Measurements from ENCODE around the gene SDF4.

Gene SDF4

DNA sequence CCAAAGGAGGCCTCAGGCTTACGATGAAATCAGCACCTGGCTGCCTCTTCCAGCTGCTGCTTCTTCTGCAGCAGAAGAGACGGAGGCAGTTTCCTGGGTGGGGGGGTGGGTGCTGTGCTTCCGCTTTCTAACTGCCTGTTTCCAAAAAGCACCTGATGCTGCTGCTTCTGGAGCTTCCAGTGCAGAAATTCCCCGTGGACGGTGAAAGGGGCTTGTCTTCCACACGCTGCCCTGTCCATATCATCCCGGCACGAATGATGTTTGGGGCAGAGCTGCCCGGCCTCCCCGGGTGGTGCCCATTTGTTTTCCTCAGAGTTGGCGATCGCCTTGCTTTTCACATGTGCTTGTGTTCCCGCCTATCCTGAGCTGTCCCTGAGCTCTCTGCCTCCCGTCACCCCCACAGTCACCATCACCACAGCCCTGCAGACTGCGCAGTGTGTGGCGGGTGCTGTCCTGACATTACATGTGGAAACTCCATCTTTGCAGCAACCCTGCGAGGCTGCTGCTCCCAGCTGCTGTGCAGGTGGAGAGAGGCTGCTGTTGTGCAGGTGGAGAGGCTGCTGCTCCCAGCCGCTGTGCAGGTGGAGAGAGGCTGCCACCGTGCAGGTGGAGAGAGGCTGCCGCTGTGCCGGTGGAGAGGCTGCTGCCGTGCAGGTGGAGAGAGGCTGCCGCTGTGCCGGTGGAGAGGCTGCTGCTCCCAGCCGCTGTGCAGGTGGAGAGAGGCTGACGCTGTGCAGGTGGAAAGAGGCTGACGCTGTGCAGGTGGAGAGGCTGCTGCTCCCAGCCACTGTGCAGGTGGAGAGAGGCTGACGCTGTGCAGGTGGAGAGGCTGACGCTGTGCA is 56.4 kb downstream of the SDF4 start:
- DNase-seq, result no peak

DNA sequence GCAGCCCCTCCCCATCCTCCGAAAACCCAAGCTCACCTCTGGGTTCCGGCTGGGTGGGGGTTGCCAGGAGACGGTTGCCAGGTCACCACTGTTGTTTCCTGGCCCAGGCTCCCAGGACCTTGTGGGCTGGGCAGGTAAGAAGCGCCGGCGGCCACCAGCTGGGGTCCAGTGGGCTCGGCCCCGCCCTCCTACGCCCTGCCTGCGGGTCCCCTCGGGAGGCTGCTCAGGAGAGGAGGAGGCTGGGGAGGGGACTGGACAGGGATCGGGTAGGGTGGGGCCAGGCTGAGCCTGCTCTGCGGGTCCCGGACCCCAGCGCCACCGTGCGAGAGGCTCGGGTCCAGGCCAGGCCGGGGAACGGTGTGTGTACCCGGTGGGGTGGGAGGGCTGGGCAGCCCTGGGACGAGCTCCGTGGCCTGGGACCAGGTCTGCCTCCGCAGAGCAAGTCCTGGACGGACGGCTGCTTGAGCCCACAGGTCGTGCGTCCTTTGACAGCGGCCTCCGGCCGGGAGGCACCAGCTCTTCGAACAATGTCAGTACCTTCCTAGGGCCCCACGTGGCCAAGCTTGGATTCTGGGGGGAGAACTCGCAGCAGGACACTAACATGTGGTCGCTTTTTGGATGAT is 57.9 kb downstream of the SDF4 start, which contains the start of gene TTLL10:
TTLL10 (plus strand) TSS at position 88 of the 623 bp plus-strand sequence. CDS start 5,336 bp downstream, outside the sequence.
- DNase-seq, result no peak

DNA sequence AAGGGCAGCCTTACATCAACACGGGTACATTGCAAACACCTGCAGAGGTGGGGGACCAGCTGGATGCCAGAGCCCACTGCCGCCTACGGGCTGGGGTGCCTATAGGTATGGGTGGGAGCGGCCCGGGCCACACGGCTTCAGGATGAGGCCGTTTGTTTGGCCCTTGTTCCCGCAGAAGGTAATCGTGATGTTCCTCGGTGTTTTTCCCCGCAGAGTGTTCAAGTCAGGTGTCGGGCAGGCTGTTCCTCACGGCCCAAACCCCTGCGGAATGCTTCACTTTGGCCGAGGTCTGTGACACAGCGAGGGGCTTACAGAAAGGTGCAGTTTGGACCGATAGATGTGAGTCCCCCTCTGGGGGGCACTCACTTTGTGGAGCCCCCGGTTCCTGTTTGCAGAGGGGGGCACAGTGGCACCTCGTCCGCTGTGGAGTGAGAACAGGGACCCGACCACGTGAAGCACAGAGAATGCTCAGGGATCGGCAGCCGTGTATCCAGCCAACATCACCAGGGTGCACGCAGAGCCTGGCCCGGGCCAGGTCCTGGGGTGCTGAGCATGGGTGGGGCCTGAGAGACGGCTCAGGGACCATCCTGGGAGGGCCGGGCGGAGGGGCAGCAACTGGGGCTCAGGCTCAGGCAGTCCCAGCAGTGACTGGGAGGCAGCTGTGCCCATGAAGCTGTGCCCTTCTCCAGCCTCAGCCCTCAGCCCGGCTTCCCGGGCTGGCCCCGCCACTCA is 58.6 kb downstream of the SDF4 start:
- no peak for DNase-seq

DNA sequence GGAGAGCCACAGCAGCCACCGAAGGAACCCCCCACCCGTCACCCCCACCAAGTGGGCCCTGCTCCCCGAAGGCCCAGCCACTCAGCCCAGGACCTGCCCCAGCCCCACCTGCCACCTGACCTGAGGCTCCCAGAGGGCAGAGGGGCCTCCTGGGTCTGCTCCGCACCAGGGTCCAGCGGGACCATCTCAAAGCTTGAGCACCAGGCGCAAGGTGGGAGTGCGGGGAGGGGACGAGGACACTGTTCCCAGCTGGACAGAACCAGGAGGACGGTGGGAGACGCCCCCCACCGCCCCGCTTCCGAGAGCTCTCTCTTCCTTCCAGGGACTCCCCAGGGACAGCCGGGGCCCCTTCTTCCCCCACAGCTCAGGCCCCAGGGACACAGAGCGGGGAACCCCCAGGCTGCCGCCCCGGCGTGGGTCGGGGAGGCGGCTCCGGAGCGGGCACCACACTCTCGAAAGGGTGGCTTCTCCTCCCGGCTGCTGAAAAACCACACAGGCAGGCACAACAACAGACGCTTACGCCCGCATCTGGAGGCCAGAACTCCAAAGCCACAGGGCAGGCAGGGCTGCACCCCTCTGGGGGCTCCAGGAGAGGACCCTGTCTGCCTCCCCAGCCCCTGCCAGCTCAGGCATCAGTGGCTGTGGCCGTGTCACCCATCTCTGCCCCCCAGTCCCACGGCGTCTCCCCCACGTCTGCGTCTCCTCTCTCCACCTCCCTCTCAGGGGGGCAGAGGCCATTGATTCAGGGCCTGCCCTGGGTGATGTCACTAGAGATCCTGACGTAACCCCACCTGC is 60.1 kb downstream of the SDF4 start:
- no peak for DNase-seq

DNA sequence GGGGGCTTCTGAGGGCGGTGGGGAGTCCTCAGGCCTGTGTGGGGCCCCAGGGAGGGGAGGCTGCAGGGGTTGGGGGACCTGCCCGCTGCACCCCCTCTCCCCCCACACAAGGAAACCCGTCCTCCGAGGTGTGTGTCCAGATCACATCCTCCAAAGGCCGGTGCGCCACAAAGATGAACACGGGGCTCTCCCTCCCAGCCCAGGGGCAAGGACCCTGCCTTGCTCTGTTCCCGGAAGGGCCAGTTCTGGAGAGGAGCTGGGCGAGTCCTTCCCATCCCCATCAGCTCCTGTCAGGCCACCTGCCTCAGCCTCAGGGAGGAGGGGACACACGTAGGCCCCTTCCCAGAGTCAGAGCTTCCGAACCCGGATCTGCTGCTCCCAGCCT is 60.6 kb downstream of the SDF4 start:
- no peak for DNase-seq

DNA sequence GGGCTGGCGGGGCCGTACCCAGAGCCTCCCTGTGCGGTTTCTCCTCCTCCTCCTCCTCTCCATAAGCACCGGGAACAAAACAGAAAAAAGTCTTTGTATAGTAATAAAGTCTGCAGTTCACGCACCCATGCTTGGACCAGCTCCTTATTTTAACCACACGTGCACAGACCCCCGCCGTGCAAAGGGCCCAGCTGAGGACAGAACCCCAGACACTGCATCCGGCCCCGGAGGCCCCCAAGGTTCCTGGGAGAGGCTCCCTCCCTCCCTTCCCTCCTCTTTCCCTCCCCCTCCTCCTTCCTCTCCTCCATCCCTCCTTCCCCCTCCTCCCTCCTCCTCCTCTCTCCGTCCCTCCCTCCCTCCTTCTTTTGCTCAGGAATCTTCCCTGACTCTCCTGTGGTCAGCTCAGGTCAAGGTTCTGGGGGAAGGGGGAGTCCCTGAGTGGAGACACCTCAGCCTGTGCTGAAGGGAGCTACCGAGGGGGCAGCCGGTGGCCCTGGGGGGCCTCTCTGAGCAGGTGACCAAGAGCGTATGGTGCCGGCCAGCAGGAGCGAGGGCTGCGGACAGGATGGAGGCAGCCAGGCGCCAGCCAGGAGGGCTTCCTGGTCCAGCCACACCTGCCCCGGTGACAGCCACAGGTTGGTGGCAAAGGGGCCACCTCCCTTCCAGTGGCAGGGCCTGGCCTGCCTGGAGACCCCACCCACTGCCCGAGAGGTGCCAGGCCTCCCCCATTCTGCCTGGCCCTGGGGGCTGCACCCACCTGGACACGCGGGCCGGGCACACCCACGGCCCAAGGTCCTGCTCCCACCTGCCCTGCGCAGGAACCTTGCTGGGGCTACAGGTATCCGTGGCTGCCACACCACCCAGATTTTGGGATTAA is 61.3 kb downstream of the SDF4 start:
- no peak for DNase-seq

DNA sequence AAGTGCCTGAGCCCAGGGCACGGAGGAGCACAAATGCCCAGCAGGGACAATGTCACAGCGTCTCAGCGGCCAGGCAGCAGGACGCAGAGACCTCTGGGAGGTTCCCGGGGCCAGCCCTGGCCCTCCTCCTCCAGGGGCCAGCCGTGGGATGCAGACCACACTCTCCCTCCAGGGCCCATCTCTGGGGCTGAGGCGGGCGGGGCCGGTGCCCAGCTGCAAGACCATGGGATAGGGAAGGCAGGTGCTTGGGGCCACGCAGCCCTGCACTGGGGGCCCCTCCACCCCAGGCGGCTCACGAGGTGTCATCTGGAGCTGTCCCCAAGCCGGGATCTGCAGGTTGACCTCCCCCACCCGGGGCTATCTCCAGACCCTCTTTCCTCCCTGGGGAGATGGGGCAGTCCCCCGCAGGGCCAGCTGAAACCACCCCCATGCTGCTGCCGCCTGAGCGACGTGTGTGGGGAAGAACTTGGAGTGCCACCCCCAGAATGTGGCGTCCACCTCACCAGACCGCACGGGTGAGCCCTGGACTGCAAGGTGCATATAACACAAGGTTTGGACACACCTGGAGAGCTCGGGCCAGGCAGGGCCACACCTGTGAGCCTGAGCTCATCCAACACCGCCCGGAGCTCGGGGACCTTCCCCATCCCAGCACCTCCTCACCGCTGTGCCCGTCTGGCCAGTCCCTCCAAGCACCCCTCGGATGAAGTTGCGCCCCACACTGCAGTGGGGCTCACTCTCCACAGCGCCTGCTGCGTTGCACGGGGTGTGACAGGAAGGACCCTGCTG is 62.2 kb downstream of the SDF4 start:
- DNase-seq, result no peak

DNA sequence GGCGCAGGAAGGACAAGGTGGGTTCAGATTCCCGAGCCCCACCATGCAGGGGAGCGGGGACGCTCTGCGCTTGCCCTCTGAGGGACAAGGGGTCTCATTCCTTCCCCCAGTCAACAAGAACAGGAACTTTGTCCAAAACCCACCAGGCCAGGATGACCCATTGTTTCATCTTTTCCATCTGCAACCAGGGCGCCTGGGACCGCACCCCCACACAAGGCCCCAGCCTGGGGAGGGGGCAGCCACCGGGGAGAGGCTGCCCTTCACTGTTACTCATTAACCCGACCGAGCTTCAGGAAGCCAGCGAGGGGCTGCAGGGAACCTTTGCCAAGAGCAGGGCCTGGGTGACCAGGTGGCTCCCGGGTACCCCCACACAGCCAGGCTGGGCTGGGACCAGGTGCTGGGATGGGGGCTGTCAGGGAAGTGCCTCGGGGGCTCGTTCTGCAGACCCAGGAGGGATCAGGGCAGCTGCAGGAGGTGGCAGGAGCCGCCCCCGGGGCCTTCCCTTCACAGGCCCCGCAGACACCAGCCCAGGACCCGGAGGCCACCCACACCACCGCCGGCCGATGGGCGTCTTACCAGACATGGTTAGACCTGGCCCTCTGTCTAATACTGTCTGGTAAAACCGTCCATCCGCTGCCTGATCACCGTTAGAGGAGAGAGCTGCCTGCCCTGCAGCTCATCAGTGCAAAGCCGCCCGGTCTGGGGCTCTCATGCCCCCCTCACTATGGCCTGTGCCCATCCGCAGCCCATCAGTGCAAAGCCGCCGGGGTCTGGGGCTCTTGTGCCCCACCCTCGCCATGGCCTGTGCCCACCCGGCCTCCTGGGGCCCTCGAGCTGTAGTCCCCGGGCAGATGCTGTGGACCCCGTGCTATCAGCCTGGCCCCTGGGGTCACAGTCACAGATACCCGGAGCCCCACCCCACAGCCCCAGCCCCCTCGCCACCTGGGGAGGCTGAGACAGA is 63.1 kb downstream of the SDF4 start:
- DNase-seq, result no peak

DNA sequence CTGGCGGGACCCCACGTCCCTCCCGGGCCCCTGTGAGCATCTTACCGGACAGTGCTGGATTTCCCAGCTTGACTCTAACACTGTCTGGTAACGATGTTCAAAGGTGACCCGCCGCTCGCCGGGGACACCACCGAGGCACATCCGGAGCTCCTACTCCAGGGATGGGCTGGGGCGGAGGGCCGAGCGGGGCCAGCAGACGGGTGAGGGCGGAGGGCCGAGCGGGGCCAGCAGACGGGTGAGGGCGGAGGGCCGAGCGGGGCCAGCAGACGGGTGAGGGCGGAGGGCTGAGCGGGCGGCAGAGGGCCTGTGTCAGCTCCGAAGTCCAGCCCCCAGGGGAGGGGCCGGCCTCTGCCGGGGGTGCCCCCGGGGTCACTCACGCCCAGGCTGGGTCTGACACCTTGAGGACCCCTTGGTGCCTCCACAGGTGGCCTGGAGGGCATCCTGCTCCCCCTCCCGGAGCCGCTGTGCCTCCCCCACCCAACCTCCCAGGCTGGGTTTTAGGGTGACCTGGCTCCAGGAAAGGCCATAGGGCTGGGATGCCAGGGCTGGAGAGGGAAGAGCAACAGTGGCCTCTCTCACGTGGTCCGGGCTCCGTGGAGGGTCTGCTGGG is 63.9 kb downstream of the SDF4 start:
- no peak for DNase-seq

DNA sequence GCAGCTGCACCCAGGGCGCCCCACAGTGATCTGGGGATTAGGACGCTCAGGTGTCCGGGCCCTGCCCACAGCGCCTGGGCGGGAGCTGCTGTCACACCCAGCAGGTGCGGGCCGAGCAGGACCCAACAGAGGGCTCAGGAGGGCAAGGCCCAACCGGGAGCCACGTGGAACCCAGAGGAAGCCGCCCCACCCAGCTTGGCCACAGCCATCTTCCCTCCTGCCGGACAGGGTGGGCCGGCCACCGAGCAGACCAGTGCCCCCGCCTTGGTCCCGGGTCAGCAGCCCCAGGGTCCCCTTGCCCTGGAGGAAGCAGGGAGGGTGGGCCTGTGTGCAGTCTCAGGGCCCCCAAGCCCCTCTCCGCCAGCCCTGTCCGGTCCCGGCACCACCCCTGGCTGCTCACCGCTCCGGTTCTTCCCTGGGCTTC is 64.4 kb downstream of the SDF4 start:
- DNase-seq, result no peak
